Measurements from ENCODE around the gene E2F6. TPM values are rescaled to one million over a fixed set of nuclear protein-coding genes. Genes with fewer than 3 reads are reported as not detected.

Gene E2F6
- total RNA-seq, 2 experiments from 2014 or later, result 8.5 to 9.8 TPM

GRCh38 chr2:11427224-11427623 lies 38.7 kb downstream of the E2F6 start:
- Mint-ChIP-seq H3K27ac (no peak overlapping the region), H3K9me3 (no peaks in the 10 kb centered on the region), H3K36me3 (no peaks in the 10 kb centered on the region), H3K4me1 (no peaks in the 10 kb centered on the region), H3K27me3 (no peaks in the 10 kb centered on the region), H3K4me3 (no peak overlapping the region)
- DNase-seq, result no peak
- ATAC-seq (ENCODE audit: low read depth), result no peak
- POLR2A ChIA-PET, result no interaction called here

- Mint-ChIP-seq H3K36me3 (no peaks in the 10 kb centered on the region), H3K4me1 (no peaks in the 10 kb centered on the region), H3K27ac (no peak overlapping the region), H3K9me3 (peaks cover 5% of the 10 kb centered on the region), H3K4me3 (no peak overlapping the region), H3K27me3 (no peaks in the 10 kb centered on the region)
- POLR2A ChIA-PET, result no interaction called here
- ATAC-seq (ENCODE audit: low read depth), result no peak
- DNase-seq, result no peak
Measured at GRCh38 chr2:11422901-11423435, 43.0 kb downstream of the E2F6 start.

- H3K27me3 Mint-ChIP-seq, result no peaks in the 10 kb centered on the region
- DNase-seq, result no peak
- no peak overlapping the region for H3K4me3 Mint-ChIP-seq
- POLR2A ChIA-PET, result no interaction called here
- no peak for ATAC-seq (ENCODE audit: low read depth)
- no peaks in the 10 kb centered on the region for H3K4me1 Mint-ChIP-seq
- no peak overlapping the region for H3K27ac Mint-ChIP-seq
- H3K36me3 Mint-ChIP-seq, result no peaks in the 10 kb centered on the region
- peaks cover 6% of the 10 kb centered on the region for H3K9me3 Mint-ChIP-seq
Measured at GRCh38 chr2:11422491-11422865, 43.5 kb downstream of the E2F6 start.

- no peak for ATAC-seq (ENCODE audit: low read depth)
- Mint-ChIP-seq H3K36me3 (no peaks in the 10 kb centered on the region), H3K27ac (no peak overlapping the region), H3K4me1 (no peaks in the 10 kb centered on the region), H3K4me3 (no peak overlapping the region), H3K9me3 (peaks cover 6% of the 10 kb centered on the region), H3K27me3 (no peaks in the 10 kb centered on the region)
- DNase-seq, result no peak
- POLR2A ChIA-PET, result no interaction called here
Measured at GRCh38 chr2:11421863-11422490, 44.0 kb downstream of the E2F6 start.

- no peak overlapping the region for H3K27ac Mint-ChIP-seq
- peaks cover 6% of the 10 kb centered on the region for H3K9me3 Mint-ChIP-seq
- H3K27me3 Mint-ChIP-seq, result no peaks in the 10 kb centered on the region
- H3K36me3 Mint-ChIP-seq, result no peaks in the 10 kb centered on the region
- DNase-seq (no peak), ATAC-seq (ENCODE audit: low read depth) (no peak)
- H3K4me3 Mint-ChIP-seq, result no peak overlapping the region
- POLR2A ChIA-PET, result no interaction called here
- no peaks in the 10 kb centered on the region for H3K4me1 Mint-ChIP-seq
Measured at GRCh38 chr2:11420671-11421070, 45.3 kb downstream of the E2F6 start.

GRCh38 chr2:11420190-11420589 lies 45.8 kb downstream of the E2F6 start:
- DNase-seq (no peak), ATAC-seq (ENCODE audit: low read depth) (no peak)
- no peak overlapping the region for H3K27ac Mint-ChIP-seq
- no peak overlapping the region for H3K4me3 Mint-ChIP-seq
- POLR2A ChIA-PET, result no interaction called here
- peaks cover 6% of the 10 kb centered on the region for H3K9me3 Mint-ChIP-seq
- H3K27me3 Mint-ChIP-seq, result no peaks in the 10 kb centered on the region
- H3K4me1 Mint-ChIP-seq, result no peaks in the 10 kb centered on the region
- no peaks in the 10 kb centered on the region for H3K36me3 Mint-ChIP-seq

- Mint-ChIP-seq H3K9me3 (peaks cover 6% of the 10 kb centered on the region), H3K4me3 (no peak overlapping the region), H3K27ac (no peak overlapping the region), H3K4me1 (no peaks in the 10 kb centered on the region), H3K36me3 (no peaks in the 10 kb centered on the region), H3K27me3 (no peaks in the 10 kb centered on the region)
- POLR2A ChIA-PET, result no interaction called here
- ATAC-seq (ENCODE audit: low read depth), result no peak
- no peak for DNase-seq
Measured at GRCh38 chr2:11419781-11420180, 46.2 kb downstream of the E2F6 start.

- DNase-seq, result no peak
- H3K4me1 Mint-ChIP-seq, result no peaks in the 10 kb centered on the region
- H3K27me3 Mint-ChIP-seq, result peaks cover 4% of the 10 kb centered on the region
- H3K36me3 Mint-ChIP-seq, result no peaks in the 10 kb centered on the region
- H3K9me3 Mint-ChIP-seq, result peaks cover 6% of the 10 kb centered on the region
- POLR2A ChIA-PET, result no interaction called here
- H3K4me3 Mint-ChIP-seq, result no peak overlapping the region
- ATAC-seq (ENCODE audit: low read depth), result no peak
- no peak overlapping the region for H3K27ac Mint-ChIP-seq
Measured at GRCh38 chr2:11417946-11418585, 47.9 kb downstream of the E2F6 start.

- H3K9me3 Mint-ChIP-seq, result peaks cover 6% of the 10 kb centered on the region
- ATAC-seq (ENCODE audit: low read depth) (no peak), DNase-seq (no peak)
- no peaks in the 10 kb centered on the region for H3K4me1 Mint-ChIP-seq
- peaks cover 7% of the 10 kb centered on the region for H3K27me3 Mint-ChIP-seq
- H3K36me3 Mint-ChIP-seq, result no peaks in the 10 kb centered on the region
- no peak overlapping the region for H3K27ac Mint-ChIP-seq
- POLR2A ChIA-PET, result no interaction called here
- no peak overlapping the region for H3K4me3 Mint-ChIP-seq
Measured at GRCh38 chr2:11416931-11417330, 49.0 kb downstream of the E2F6 start.

- POLR2A ChIA-PET, result no interaction called here
- DNase-seq, result no peak
Measured at GRCh38 chr2:11416186-11416585, 49.8 kb downstream of the E2F6 start.

GRCh38 chr2:11414372-11415124 lies 51.4 kb downstream of the E2F6 start:
- Mint-ChIP-seq H3K4me1 (no peaks in the 10 kb centered on the region), H3K9me3 (peaks cover 6% of the 10 kb centered on the region), H3K4me3 (no peak overlapping the region), H3K27ac (no peak overlapping the region), H3K27me3 (peaks cover 12% of the 10 kb centered on the region), H3K36me3 (no peaks in the 10 kb centered on the region)
- ATAC-seq (ENCODE audit: low read depth) (no peak), DNase-seq (no peak)
- POLR2A ChIA-PET, result no interaction called here

More at GRCh38 chr2:11416186-11416585, 49.8 kb downstream of the E2F6 start:
- peaks cover 7% of the 10 kb centered on the region for H3K27me3 Mint-ChIP-seq
- H3K36me3 Mint-ChIP-seq, result no peaks in the 10 kb centered on the region
- H3K4me3 Mint-ChIP-seq, result no peak overlapping the region
- H3K4me1 Mint-ChIP-seq, result no peaks in the 10 kb centered on the region
- ATAC-seq (ENCODE audit: low read depth), result no peak
- no peak overlapping the region for H3K27ac Mint-ChIP-seq
- peaks cover 6% of the 10 kb centered on the region for H3K9me3 Mint-ChIP-seq

- peaks cover 17% of the 10 kb centered on the region for H3K27me3 Mint-ChIP-seq
- no peak overlapping the region for H3K4me3 Mint-ChIP-seq
- no peak overlapping the region for H3K27ac Mint-ChIP-seq
- H3K4me1 Mint-ChIP-seq, result no peaks in the 10 kb centered on the region
- no peaks in the 10 kb centered on the region for H3K9me3 Mint-ChIP-seq
- POLR2A ChIA-PET, result no interaction called here
- DNase-seq (no peak), ATAC-seq (ENCODE audit: low read depth) (no peak)
- H3K36me3 Mint-ChIP-seq, result no peaks in the 10 kb centered on the region
Measured at GRCh38 chr2:11412449-11412810, 53.5 kb downstream of the E2F6 start.

GRCh38 chr2:11411768-11412448 lies 54.1 kb downstream of the E2F6 start:
- H3K27ac Mint-ChIP-seq, result no peak overlapping the region
- ATAC-seq (ENCODE audit: low read depth) (no peak), DNase-seq (no peak)
- no peak overlapping the region for H3K4me3 Mint-ChIP-seq
- no peaks in the 10 kb centered on the region for H3K36me3 Mint-ChIP-seq
- H3K27me3 Mint-ChIP-seq, result peaks cover 17% of the 10 kb centered on the region
- no peaks in the 10 kb centered on the region for H3K4me1 Mint-ChIP-seq
- no peaks in the 10 kb centered on the region for H3K9me3 Mint-ChIP-seq
- POLR2A ChIA-PET, result no interaction called here
